MM.1S (cell line): ENCODE data around the gene CWF19L1.

ENCODE experiments used
- DNase-seq: peaks from one replicate; pipeline ENCODE4 v3.0.0-alpha.2; 2015
- H2AFZ ChIP-seq: fragments of 300-600 bp; sonication (generic); 2 replicates; pipeline ENCODE4 v1.6.0; 2016; ENCODE audit warnings: antibody characterized with exemption, low read length
- H3F3A ChIP-seq: fragments of 300-600 bp; sonication (generic); 2 replicates; pipeline ENCODE4 v1.6.1; 2016; ENCODE audit warnings: mild to moderate bottlenecking, antibody characterized with exemption, low read length, moderate library complexity, mixed read lengths; ENCODE audit not compliant: insufficient read depth
- H3K27ac ChIP-seq: fragments of 300-600 bp; sonication (generic); 2 replicates; pipeline ENCODE4 v1.5.1; 2016; ENCODE audit warnings: mild to moderate bottlenecking, low read length
- H3K27me3 ChIP-seq: fragments of 300-600 bp; sonication (generic); replicated peaks from 2 replicates; pipeline ENCODE4 v1.6.0; 2016; ENCODE audit warnings: low read length; ENCODE audit not compliant: insufficient read depth
- H3K36me3 ChIP-seq: fragments of 300-600 bp; sonication (generic); replicated peaks from 2 replicates; pipeline ENCODE4 v1.6.1; 2016; ENCODE audit warnings: mild to moderate bottlenecking, low read length, mixed read lengths; ENCODE audit not compliant: insufficient read depth
- H3K4me1 ChIP-seq: fragments of 300-600 bp; sonication (generic); 2 replicates; pipeline ENCODE4 v1.6.1; 2016; ENCODE audit warnings: low read length, mixed read lengths
- H3K4me2 ChIP-seq: fragments of 300-600 bp; sonication (generic); 2 replicates; pipeline ENCODE4 v1.6.0; 2016; ENCODE audit warnings: low read depth, low read length
- H3K4me3 ChIP-seq: fragments of 300-600 bp; sonication (generic); 2 replicates; pipeline ENCODE4 v1.5.1; 2016; ENCODE audit warnings: low read length, mixed read lengths
- H3K79me2 ChIP-seq: fragments of 300-600 bp; sonication (generic); 2 replicates; pipeline ENCODE4 v1.6.1; 2016; ENCODE audit warnings: mixed run types, low read length, mixed read lengths
- H3K9ac ChIP-seq: fragments of 300-600 bp; sonication (generic); 2 replicates; pipeline ENCODE4 v1.6.1; 2016; ENCODE audit warnings: low read length, mixed read lengths
- H3K9me2 ChIP-seq: fragments of 300-600 bp; sonication (generic); replicated peaks from 2 replicates; pipeline ENCODE4 v1.6.1; 2016; ENCODE audit warnings: mild to moderate bottlenecking, low read length, mixed read lengths; ENCODE audit not compliant: insufficient read depth
- H3K9me3 ChIP-seq: fragments of 300-600 bp; sonication (generic); replicated peaks from 2 replicates; pipeline ENCODE4 v1.6.1; 2016; ENCODE audit warnings: mild to moderate bottlenecking, low read length, mixed read lengths; ENCODE audit not compliant: insufficient read depth
- H4K20me1 ChIP-seq: fragments of 300-600 bp; sonication (generic); 2 replicates; pipeline ENCODE4 v1.6.1; 2016; ENCODE audit warnings: mild to moderate bottlenecking, low read length, moderate library complexity, mixed read lengths; ENCODE audit not compliant: insufficient read depth
- CTCF ChIP-seq: fragments of 300-600 bp; sonication (generic); IDR thresholded peaks from 2 replicates; pipeline ENCODE4 v1.5.1; 2016; ENCODE audit warnings: antibody characterized with exemption, low read length, mixed read lengths
- EZH2 ChIP-seq: fragments of 300-600 bp; sonication (generic); optimal IDR thresholded peaks from 2 replicates; pipeline ENCODE3; 2017; ENCODE audit warnings: low read depth, mild to moderate bottlenecking, antibody characterized with exemption, low read length, mixed read lengths
- EZH2phosphoT487 ChIP-seq: fragments of 300-600 bp; sonication (generic); IDR thresholded peaks from 2 replicates; pipeline ENCODE4 v1.6.1; 2018; ENCODE audit warnings: antibody characterized with exemption, low read length

Gene CWF19L1

GRCh38 chr10:100216006-100216405 lies 51.4 kb downstream of the CWF19L1 start:
- H2AFZ ChIP-seq, result no peak overlapping the region
- TF ChIP-seq CTCF, result no peak
- TF ChIP-seq EZH2, result no peak
- TF ChIP-seq EZH2phosphoT487, result no peak
- peaks cover 3% of the 10 kb centered on the region; the same call in 1 of the 2 replicates for H3K36me3 ChIP-seq
- H4K20me1 ChIP-seq, result no peaks in the 10 kb centered on the region
- H3K4me1 ChIP-seq, result no peaks in the 10 kb centered on the region
- H3K79me2 ChIP-seq, result no peaks in the 10 kb centered on the region
- H3K27ac ChIP-seq, result no peak overlapping the region
- no peak overlapping the region for H3K4me2 ChIP-seq
- H3F3A ChIP-seq, result no peaks in the 10 kb centered on the region
- no peak overlapping the region for H3K9ac ChIP-seq
- no peaks in the 10 kb centered on the region for H3K9me2 ChIP-seq
- no peaks in the 10 kb centered on the region for H3K27me3 ChIP-seq
- H3K9me3 ChIP-seq, result no peaks in the 10 kb centered on the region
- H3K4me3 ChIP-seq, result no peak overlapping the region
- no peak for DNase-seq

- Histone ChIP-seq H3K4me2 (no peak overlapping the region), H4K20me1 (no peaks in the 10 kb centered on the region), H3K4me3 (no peak overlapping the region), H3K9ac (no peak overlapping the region), H2AFZ (no peak overlapping the region), H3K4me1 (no peaks in the 10 kb centered on the region), H3K79me2 (no peaks in the 10 kb centered on the region), H3K27ac (no peak overlapping the region), H3K36me3 (no peaks in the 10 kb centered on the region; the same call in 1 of the 2 replicates), H3K9me2 (no peaks in the 10 kb centered on the region), H3K9me3 (no peaks in the 10 kb centered on the region), H3K27me3 (no peaks in the 10 kb centered on the region), H3F3A (no peaks in the 10 kb centered on the region)
- TF ChIP-seq EZH2 (no peak), CTCF (no peak), EZH2phosphoT487 (no peak)
- DNase-seq, result no peak
Observed at GRCh38 chr10:100209303-100209702, 58.1 kb downstream of the CWF19L1 start.

- Histone ChIP-seq H3K9ac (no peak overlapping the region), H3K36me3 (no peaks in the 10 kb centered on the region), H4K20me1 (no peaks in the 10 kb centered on the region), H2AFZ (no peak overlapping the region), H3K27ac (no peak overlapping the region), H3F3A (no peaks in the 10 kb centered on the region), H3K4me2 (no peak overlapping the region), H3K27me3 (no peaks in the 10 kb centered on the region), H3K4me1 (no peaks in the 10 kb centered on the region), H3K9me2 (no peaks in the 10 kb centered on the region), H3K79me2 (no peaks in the 10 kb centered on the region), H3K9me3 (no peaks in the 10 kb centered on the region), H3K4me3 (no peak overlapping the region)
- no peak for DNase-seq
- TF ChIP-seq CTCF (no peak), EZH2phosphoT487 (no peak), EZH2 (no peak)
Observed at GRCh38 chr10:100208276-100208675, 59.2 kb downstream of the CWF19L1 start.
